Pancreas (tissue), 10 donors: Measurements from ENCODE around the gene ZNF423. TPM values are rescaled to one million over a fixed set of nuclear protein-coding genes. Genes with fewer than 3 reads are reported as not detected.

Source experiments
- ATAC-seq, 4 donors: fragments of 200-7000 bp; cut with Tn5 transposase; one replicate each; pipeline versions ENCODE4 v1.8.0 to v1.9.1; 2020; ENCODE audit warnings: mild to moderate bottlenecking in 4 of 4, moderate library complexity in 4 of 4
- DNase-seq, 6 donors: peaks; one replicate each; pipeline ENCODE4 v3.0.0-alpha.2; 2020
- FAIRE-seq: peaks from 2 replicates; lab custom pipeline; 2012; peaks lifted over from hg19 to GRCh38; lab: Jason Lieb, UNC
- H3K27ac ChIP-seq, 4 donors: fragments of 200-600 bp; sonication (generic); 1 replicate in 3 of 4; 2 replicates in 1 of 4; pipeline versions ENCODE4 v1.5.0 to v1.8.0; 2020
- H3K27me3 ChIP-seq, 4 donors: fragments of 200-600 bp; one replicate each; pipeline ENCODE4 v1.8.0; 2021
- H3K36me3 ChIP-seq, 3 donors: fragments of 200-600 bp; sonication (generic) in 1 of 3; one replicate each; pipeline versions ENCODE4 v1.5.0 to v1.8.0; 2020 to 2021
- H3K4me1 ChIP-seq, 3 donors: fragments of 200-600 bp; one replicate each; pipeline ENCODE4 v1.8.0; 2021
- H3K4me3 ChIP-seq, 4 donors: fragments of 200-600 bp; sonication (generic) in 2 of 4; one replicate each; pipeline versions ENCODE4 v1.5.0 to v1.8.0; 2020 to 2021
- H3K9me3 ChIP-seq, 4 donors: fragments of 200-600 bp; one replicate each; pipeline ENCODE4 v1.8.0; 2021
- WGBS, 2 donors: extraction: QIAGEN DNeasy Blood & Tissue Kit; methylation state at CpG; one replicate each; pipeline ENCODE4 v1.1.7; 2013; 5-methylcytosine and 5-hydroxymethylcytosine counted together
- intact Hi-C, 3 donors: fragments of 100-400 bp; cut with DNase I; formaldehyde crosslinking; loops; one replicate each; pipeline versions ENCODE4 v1.11.1 to v1.14.2; 2022
- polyA plus RNA-seq, 2 donors: library from polyadenylated mRNA; stranded (reverse); fragments of 200-250 nt; gene quantifications; one replicate each; pipeline ENCODE4 v1.2.3, GENCODE V29; 2013
- total RNA-seq, 6 donors: library from RNA; stranded (reverse); fragmentation: NEBNext Ultra II Directional in 4 of 6; extraction: Animal tissue kit (Norgen Biotek cat#: 25700) in 4 of 6; gene quantifications; one replicate each; pipeline versions ENCODE4 v1.2.1 to v1.2.4, GENCODE V29; 2021 to 2023
- TF ChIP-seq, protein P1 (sequence below), 4 donors: fragments of 200-600 bp; sonication (generic) in 3 of 4; IDR thresholded peaks; one replicate each; pipeline versions ENCODE4 v1.5.0 to v1.8.0; 2021; ENCODE audit warnings: antibody characterized with exemption in 4 of 4
- donor health status: healthy with polysubstance abuse.
- donor health status: DM: no; HTN: no; CAD: no; lungs with moderate emphysema.
- donor health status: DM: no; HTN: no; CAD: no.
- donor health status: control.
- donor health status: control.
- donor health status: Bipolar disorder and iron deficiency.
- donor health status: DM: yes; HTN: yes; CAD: no.
- donor health status: DM: no; HTN: no; CAD: no.
- donor health status: DM: no; HTN: no; CAD: no.
- donor health status: DM: yes; HTN: yes; CAD: no.

The ZNF423 gene
- total and polyA plus RNA-seq, 8 donors: 0.61 to 5.1 (median 3.0) TPM

DNA sequence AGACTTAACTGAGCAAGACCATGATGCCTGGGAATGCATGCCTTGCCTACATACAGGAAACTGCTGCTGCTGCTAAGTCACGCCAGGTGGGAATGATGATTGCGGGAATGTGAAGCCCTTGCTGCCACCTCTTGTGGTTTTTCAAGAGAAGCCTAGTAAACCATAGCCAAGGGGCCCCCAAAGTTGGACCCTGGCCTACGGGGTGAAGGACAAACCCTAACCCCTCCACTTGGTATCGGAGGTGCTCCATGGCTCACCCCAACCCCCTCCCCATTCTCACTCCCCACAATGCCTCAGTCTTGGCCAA lies 233.9 kb downstream of the ZNF423 start:
- H3K27ac ChIP-seq: no peak overlapping the region
- intact Hi-C loops: no loop called here
- TF ChIP-seq, protein P1, sequence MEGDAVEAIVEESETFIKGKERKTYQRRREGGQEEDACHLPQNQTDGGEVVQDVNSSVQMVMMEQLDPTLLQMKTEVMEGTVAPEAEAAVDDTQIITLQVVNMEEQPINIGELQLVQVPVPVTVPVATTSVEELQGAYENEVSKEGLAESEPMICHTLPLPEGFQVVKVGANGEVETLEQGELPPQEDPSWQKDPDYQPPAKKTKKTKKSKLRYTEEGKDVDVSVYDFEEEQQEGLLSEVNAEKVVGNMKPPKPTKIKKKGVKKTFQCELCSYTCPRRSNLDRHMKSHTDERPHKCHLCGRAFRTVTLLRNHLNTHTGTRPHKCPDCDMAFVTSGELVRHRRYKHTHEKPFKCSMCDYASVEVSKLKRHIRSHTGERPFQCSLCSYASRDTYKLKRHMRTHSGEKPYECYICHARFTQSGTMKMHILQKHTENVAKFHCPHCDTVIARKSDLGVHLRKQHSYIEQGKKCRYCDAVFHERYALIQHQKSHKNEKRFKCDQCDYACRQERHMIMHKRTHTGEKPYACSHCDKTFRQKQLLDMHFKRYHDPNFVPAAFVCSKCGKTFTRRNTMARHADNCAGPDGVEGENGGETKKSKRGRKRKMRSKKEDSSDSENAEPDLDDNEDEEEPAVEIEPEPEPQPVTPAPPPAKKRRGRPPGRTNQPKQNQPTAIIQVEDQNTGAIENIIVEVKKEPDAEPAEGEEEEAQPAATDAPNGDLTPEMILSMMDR (IDR thresholded peaks at IDR 0.05): no peak
- H3K27me3 ChIP-seq: no peaks in the 10 kb centered on the region
- H3K9me3 ChIP-seq: no peaks in the 10 kb centered on the region
- DNase-seq: no peak
- ATAC-seq: no peak
- H3K4me1 ChIP-seq: peaks cover 4 to 12% (median 7%) of the 10 kb centered on the region in 3 donors
- whole genome bisulfite sequencing, 2 donors: 94 to 96% methylated on average over 4 of the region's 4 CpGs
- H3K36me3 ChIP-seq: no peaks in the 10 kb centered on the region
- no peak for FAIRE-seq
- H3K4me3 ChIP-seq: no peak overlapping the region

- intact Hi-C loops: no loop called here
- TF ChIP-seq, protein P1 (IDR thresholded peaks at IDR 0.05): no peak
- no peak overlapping the region for H3K4me3 ChIP-seq
- H3K9me3 ChIP-seq: no peaks in the 10 kb centered on the region
- no peak for ATAC-seq
- DNase-seq: peak in 1 of 6 donors; percentile 33
- WGBS, 2 donors: 89 to 91% methylated on average over 13 of the region's 13 CpGs
- H3K36me3 ChIP-seq: no peaks in the 10 kb centered on the region
- H3K4me1 ChIP-seq: peaks cover 4 to 12% (median 7%) of the 10 kb centered on the region in 3 donors
- no peak overlapping the region for H3K27ac ChIP-seq
- H3K27me3 ChIP-seq: no peaks in the 10 kb centered on the region
- FAIRE-seq: no peak
Measured at GRCh38 chr16:49621241-49622083, 234.4 kb downstream of the ZNF423 start.

GRCh38 chr16:49620869-49621240 lies 235.1 kb downstream of the ZNF423 start:
- TF ChIP-seq, protein P1 (IDR thresholded peaks at IDR 0.05): no peak
- H3K4me1 ChIP-seq: peaks cover 4 to 12% (median 7%) of the 10 kb centered on the region in 3 donors
- WGBS, 2 donors: 57 to 69% methylated on average over 6 of the region's 6 CpGs
- DNase-seq (peak in 1 of 6 donors; percentile 58), FAIRE-seq (no peak), ATAC-seq (peak in 3 of 4 donors; percentile 29 to 40 (median 30))
- no peak overlapping the region for H3K4me3 ChIP-seq
- H3K27me3 ChIP-seq: no peaks in the 10 kb centered on the region
- intact Hi-C loops: no loop called here
- no peaks in the 10 kb centered on the region for H3K9me3 ChIP-seq
- H3K27ac ChIP-seq: peak overlapping the region in 2 of 4 donors; percentile 22 to 37
- no peaks in the 10 kb centered on the region for H3K36me3 ChIP-seq

- H3K4me1 ChIP-seq: peaks cover 4 to 12% (median 7%) of the 10 kb centered on the region in 3 donors
- peak overlapping the region in 2 of 4 donors; percentile 22 to 37 for H3K27ac ChIP-seq
- ATAC-seq (peak; percentile 85 to 88 (median 86)), FAIRE-seq (no peak), DNase-seq (peak; percentile 48 to 88 (median 76))
- H3K36me3 ChIP-seq: no peaks in the 10 kb centered on the region
- TF ChIP-seq, protein P1 (IDR thresholded peaks at IDR 0.05): no peak
- no peaks in the 10 kb centered on the region for H3K9me3 ChIP-seq
- WGBS, 2 donors: 24 to 29% methylated on average over 11 of the region's 11 CpGs
- H3K4me3 ChIP-seq: no peak overlapping the region
- intact Hi-C loops: no loop called here
- no peaks in the 10 kb centered on the region for H3K27me3 ChIP-seq
Measured at GRCh38 chr16:49620158-49620868, 235.6 kb downstream of the ZNF423 start.
